ENCODE measurements around the gene CCDC28B.
A peak's percentile ranks its signal among the peaks of the same experiment; 100 is the strongest.

The CCDC28B gene

GRCh38 chr1:32200226-32201010, at the start of gene CCDC28B:
CCDC28B (plus strand) TSS chr1:32200595; CDS start chr1:32201936, 1,341 bp downstream.
- ATAC-seq = peak; percentile 60
- 0 out of 2 replicates have a peak, but pooled peaks have one; percentile 6 for TF ChIP-seq CSRNP3 (CRISPR knock-in tag; IDR thresholded peaks at IDR 0.05)
- TF ChIP-seq ZFP3 (CRISPR knock-in tag; IDR thresholded peaks at IDR 0.05) = no peak
- TF ChIP-seq ZFP30 (CRISPR knock-in tag; IDR thresholded peaks at IDR 0.05) = no peak

GRCh38 chr1:32150847-32151246, 49.5 kb upstream of the CCDC28B start:
- TF ChIP-seq PATZ1 (CRISPR knock-in tag; IDR thresholded peaks at IDR 0.05; ENCODE audit: borderline replicate concordance) = no peak
- no peak for TF ChIP-seq ZNF70 (CRISPR knock-in tag; IDR thresholded peaks at IDR 0.05)
- TF ChIP-seq TCF4 (CRISPR knock-in tag; IDR thresholded peaks at IDR 0.05; ENCODE audit: borderline replicate concordance) = no peak
- peak; percentile 90 for TF ChIP-seq ZFP3 (CRISPR knock-in tag; IDR thresholded peaks at IDR 0.05)
- ATAC-seq = peak; percentile 72

GRCh38 chr1:32151319-32151787, 49.0 kb upstream of the CCDC28B start:
- no peak for TF ChIP-seq BACH2 (CRISPR knock-in tag; IDR thresholded peaks at IDR 0.05; ENCODE audit: borderline replicate concordance)
- TF ChIP-seq RARB (CRISPR knock-in tag; IDR thresholded peaks at IDR 0.05) = no peak
- no peak for TF ChIP-seq ZNF70 (CRISPR knock-in tag; IDR thresholded peaks at IDR 0.05)
- no peak for TF ChIP-seq TOX (CRISPR knock-in tag; IDR thresholded peaks at IDR 0.05; ENCODE audit: borderline replicate concordance)
- no peak for TF ChIP-seq ZFP30 (CRISPR knock-in tag; IDR thresholded peaks at IDR 0.05)
- no peak for TF ChIP-seq ARNTL (CRISPR knock-in tag; IDR thresholded peaks at IDR 0.05; ENCODE audit: borderline replicate concordance, low read depth)
- TF ChIP-seq ZFP3 (CRISPR knock-in tag; IDR thresholded peaks at IDR 0.05) = no peak
- no peak for TF ChIP-seq OSR1 (CRISPR knock-in tag; IDR thresholded peaks at IDR 0.05)
- TF ChIP-seq ZC3H10 (CRISPR knock-in tag; IDR thresholded peaks at IDR 0.05) = no peak
- TF ChIP-seq ZNF8 (CRISPR knock-in tag; IDR thresholded peaks at IDR 0.05) = no peak
- TF ChIP-seq CSRNP3 (CRISPR knock-in tag; IDR thresholded peaks at IDR 0.05) = no peak
- no peak for TF ChIP-seq CSDC2 (CRISPR knock-in tag; IDR thresholded peaks at IDR 0.05)
- no peak for TF ChIP-seq PPARA (CRISPR knock-in tag; IDR thresholded peaks at IDR 0.05; ENCODE audit: borderline replicate concordance)
- no peak for TF ChIP-seq TCF4 (CRISPR knock-in tag; IDR thresholded peaks at IDR 0.05; ENCODE audit: borderline replicate concordance)
- TF ChIP-seq ESRRG (CRISPR knock-in tag; IDR thresholded peaks at IDR 0.05) = no peak
- no peak for TF ChIP-seq PATZ1 (CRISPR knock-in tag; IDR thresholded peaks at IDR 0.05; ENCODE audit: borderline replicate concordance)
- TF ChIP-seq CREB5 (CRISPR knock-in tag; IDR thresholded peaks at IDR 0.05; ENCODE audit: low read depth) = no peak
- no peak for TF ChIP-seq GLIS3 (CRISPR knock-in tag; IDR thresholded peaks at IDR 0.05)
- ATAC-seq = peak; percentile 95

GRCh38 chr1:32159189-32159588, 41.2 kb upstream of the CCDC28B start:
- no peak for TF ChIP-seq ZNF8 (CRISPR knock-in tag; IDR thresholded peaks at IDR 0.05)
- no peak for TF ChIP-seq ZNF565 (CRISPR knock-in tag; conservative IDR thresholded peaks at IDR 0.05; ENCODE audit: low read depth)
- TF ChIP-seq TSHZ2 (CRISPR knock-in tag; IDR thresholded peaks at IDR 0.05) = no peak
- no peak for TF ChIP-seq ZFP3 (CRISPR knock-in tag; IDR thresholded peaks at IDR 0.05)
- no peak for TF ChIP-seq TOX (CRISPR knock-in tag; IDR thresholded peaks at IDR 0.05; ENCODE audit: borderline replicate concordance)
- no peak for ATAC-seq

Measured in SK-N-SH treated with all-trans-retinoic acid at 6 μM for 48 hours (cell line).